GM12878 (cell line): Measurements from ENCODE around the gene ASB3. TPM values are rescaled to one million over a fixed set of nuclear protein-coding genes. Genes with fewer than 3 reads are reported as not detected.

ENCODE experiments used
- ASH2L ChIP-seq: fragments of 300-600, 200-600 bp; sonication (generic); IDR thresholded peaks from 2 replicates; pipeline ENCODE4 v1.6.1; 2017; ENCODE audit warnings: low read depth, mild to moderate bottlenecking, borderline replicate concordance
- BHLHE40 ChIP-seq, 2 experiments: fragments of 450-650 bp in 1 of 2; IDR thresholded peaks; 2 replicates each; pipeline ENCODE4 v1.6.1; 2011 to 2017; ENCODE audit warnings: low read depth in 2 of 2, borderline replicate concordance in 1 of 2, improper control_type of control experiment in 1 of 2, low read length in 1 of 2, mild to moderate bottlenecking in 1 of 2
- CBFB ChIP-seq: IDR thresholded peaks from 2 replicates; pipeline ENCODE4 v1.6.1; 2016; ENCODE audit warnings: antibody characterized with exemption, low read depth
- CBX5 ChIP-seq: sonication (generic); IDR thresholded peaks from 2 replicates; pipeline ENCODE4 v1.6.1; 2016; ENCODE audit warnings: low read depth, moderate library complexity, mild to moderate bottlenecking, inconsistent platforms
- CHD2 ChIP-seq: IDR thresholded peaks from 2 replicates; pipeline ENCODE4 v1.6.1; 2011; ENCODE audit warnings: low read depth, low read length, improper control_type of control experiment, borderline replicate concordance
- FOXM1 ChIP-seq: IDR thresholded peaks from 2 replicates; pipeline ENCODE4 v1.6.1; 2012; ENCODE audit warnings: low read depth, mild to moderate bottlenecking, inconsistent platforms, low read length, moderate library complexity
- HDAC6 ChIP-seq: fragments of 200-600 bp; sonication (generic); IDR thresholded peaks from one replicate; pipeline ENCODE4 v1.8.0; 2017; ENCODE audit warnings: antibody characterized with exemption; ENCODE audit not compliant: unreplicated experiment
- IKZF1 ChIP-seq: fragments of 450-650 bp; conservative IDR thresholded peaks from 2 replicates; pipeline ENCODE4 v1.6.1; 2017; ENCODE audit warnings: antibody characterized with exemption, mild to moderate bottlenecking
- JUNB ChIP-seq: IDR thresholded peaks from 2 replicates; pipeline ENCODE4 v1.6.1; 2016; ENCODE audit warnings: antibody characterized with exemption, mild to moderate bottlenecking
- MTA3 ChIP-seq: IDR thresholded peaks from 2 replicates; pipeline ENCODE4 v1.6.1; 2012; ENCODE audit warnings: low read length, inconsistent platforms, borderline replicate concordance
- MXI1 ChIP-seq: fragments of 150-350 bp; IDR thresholded peaks from 2 replicates; pipeline ENCODE4 v1.6.1; 2011; ENCODE audit warnings: low read depth, mild to moderate bottlenecking, inconsistent platforms, low read length, improper control_type of control experiment
- NFYB ChIP-seq: IDR thresholded peaks from 2 replicates; pipeline ENCODE4 v1.6.1; 2011; ENCODE audit warnings: low read depth, mild to moderate bottlenecking, low read length, improper control_type of control experiment, moderate library complexity; ENCODE audit not compliant: insufficient read depth
- NR2C1 ChIP-seq: fragments of 450-650 bp; IDR thresholded peaks from 2 replicates; pipeline ENCODE4 v1.6.1; 2017; ENCODE audit warnings: antibody characterized with exemption, mild to moderate bottlenecking, moderate library complexity
- POLR2A ChIP-seq: IDR thresholded peaks from 2 replicates; pipeline ENCODE4 v1.6.1; 2011; ENCODE audit warnings: low read depth, mild to moderate bottlenecking, low read length
- POLR2AphosphoS2 ChIP-seq: IDR thresholded peaks from 2 replicates; pipeline ENCODE4 v1.6.1; 2011; ENCODE audit warnings: low read depth, mild to moderate bottlenecking, low read length, improper control_type of control experiment, moderate library complexity
- RAD51 ChIP-seq: fragments of 450-650 bp; IDR thresholded peaks from 2 replicates; pipeline ENCODE4 v1.6.1; 2016; ENCODE audit warnings: moderate library complexity, mild to moderate bottlenecking, inconsistent platforms
- RB1 ChIP-seq: fragments of 450-650 bp; formaldehyde crosslinking; IDR thresholded peaks from 2 replicates; pipeline ENCODE4 v1.6.1; 2017; ENCODE audit warnings: mild to moderate bottlenecking, borderline replicate concordance
- RCOR1 ChIP-seq: conservative IDR thresholded peaks from 2 replicates; pipeline ENCODE4 v1.6.1; 2012; ENCODE audit warnings: low read depth, low read length, improper control_type of control experiment
- SMAD5 ChIP-seq: IDR thresholded peaks from 2 replicates; pipeline ENCODE4 v1.6.1; 2016; ENCODE audit warnings: antibody characterized with exemption, low read depth
- TAF1 ChIP-seq: IDR thresholded peaks from 2 replicates; pipeline ENCODE4 v1.6.1; 2011; ENCODE audit warnings: mild to moderate bottlenecking, low read depth, low read length, borderline replicate concordance
- YY1 ChIP-seq: IDR thresholded peaks from 2 replicates; pipeline ENCODE4 v1.6.1; 2011; ENCODE audit warnings: low read depth, mild to moderate bottlenecking, low read length
- ZBED1 ChIP-seq: IDR thresholded peaks from 2 replicates; pipeline ENCODE4 v1.6.1; 2016; ENCODE audit warnings: borderline replicate concordance
- ZZZ3 ChIP-seq: IDR thresholded peaks from 2 replicates; pipeline ENCODE4 v1.6.1; 2011; ENCODE audit warnings: low read depth; ENCODE audit not compliant: control insufficient read depth, insufficient read length
- polyA plus RNA-seq, 11 experiments: library from polyadenylated mRNA; depleted of rRNA in 4 of 11; unstranded in 6 of 11; stranded (reverse) in 5 of 11; fragments of >200 nt; fragmentation: Nextera tagmentation in 4 of 11; fragmentation: Illumina TruSeq in 1 of 11; extraction: Ambion mirVana in 4 of 11; extraction: Trizol in 1 of 11; gene quantifications; 1 replicate in 1 of 11; 2 replicates in 10 of 11; pipeline versions ENCODE4 v1.2.1 to v1.2.3, GENCODE V29; 2011 to 2016; ENCODE audit warnings: inconsistent platforms in 2 of 11, missing spikeins in 2 of 11, low read depth in 1 of 11
- total RNA-seq, 4 experiments: library from RNA; depleted of rRNA in 3 of 4; stranded (reverse); fragments of >200 nt in 3 of 4; fragmentation: Illumina TruSeq in 1 of 4; extraction: Trizol in 1 of 4; gene quantifications; 2 replicates each; pipeline versions ENCODE4 v1.2.1 to v1.2.3, GENCODE V29; 2013 to 2021
- TF ChIP-seq, protein P1 (sequence below): fragments of 450-650 bp; conservative IDR thresholded peaks from 2 replicates; pipeline ENCODE4 v1.6.1; 2017; ENCODE audit warnings: mild to moderate bottlenecking, moderate library complexity
- TF ChIP-seq, protein P2 (sequence below): IDR thresholded peaks from 2 replicates; pipeline ENCODE4 v1.6.1; 2012; ENCODE audit warnings: low read depth, low read length, improper control_type of control experiment
- TF ChIP-seq, protein P3 (sequence below): fragments of 450-650 bp; IDR thresholded peaks from 2 replicates; pipeline ENCODE4 v1.6.1; 2018; ENCODE audit warnings: borderline replicate concordance, mild to moderate bottlenecking; ENCODE audit not compliant: partially characterized antibody

The ASB3 gene
- total and polyA plus RNA-seq, 10 of the 15 experiments (the other 5 are each of a cell fraction or from before 2014, with no cell fraction given) = 16.4 to 30.9 (median 22.6) TPM

DNA sequence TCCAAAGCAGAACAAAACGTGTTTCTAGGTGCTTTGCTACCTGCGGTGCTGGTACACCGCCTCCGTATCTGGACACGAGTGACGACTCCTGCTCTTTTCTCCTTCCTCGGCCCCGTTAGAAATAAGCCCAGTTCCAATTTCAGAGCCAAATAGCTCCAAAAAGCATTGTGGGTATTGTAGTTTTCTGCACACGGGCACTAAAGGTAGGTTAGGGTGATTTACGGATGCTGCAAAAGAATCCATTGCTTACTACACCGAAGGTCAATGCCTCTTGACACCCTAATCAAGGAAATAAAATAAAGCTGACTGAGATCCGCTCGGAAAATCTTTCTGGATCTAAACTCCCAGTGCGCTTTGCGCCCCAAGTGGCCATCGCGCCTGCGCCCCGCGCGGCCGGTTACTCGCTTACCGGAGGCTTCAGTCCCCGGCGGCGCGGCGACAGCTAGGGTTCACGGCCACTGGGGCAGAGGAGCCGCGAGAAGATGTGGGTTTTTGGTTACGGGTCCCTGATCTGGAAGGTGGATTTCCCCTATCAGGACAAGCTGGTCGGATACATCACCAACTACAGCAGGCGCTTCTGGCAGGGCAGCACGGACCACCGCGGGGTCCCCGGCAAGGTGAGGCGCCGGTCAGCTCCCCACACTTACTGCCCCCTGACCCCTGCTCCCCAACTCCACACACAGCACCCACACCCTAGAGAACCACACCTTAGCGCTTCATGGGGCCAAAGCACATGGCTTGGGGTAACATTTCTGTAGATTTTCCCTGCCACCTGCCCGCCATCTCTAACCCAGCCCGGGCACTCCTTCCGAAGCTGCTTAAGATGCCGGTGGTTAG lies 19.1 kb downstream of the ASB3 start, which contains the start of gene CHAC2 (continued):
- TF ChIP-seq ASH2L = peak; percentile 55; the same call in 1 of the 2 replicates
- peak; percentile 23; the same call in 1 of the 2 replicates for TF ChIP-seq NFYB
- TF ChIP-seq BHLHE40 (IDR thresholded peaks at IDR 0.05; ENCODE audit: borderline replicate concordance in 1 of 2, low read depth in 2 of 2, low read length in 1 of 2) = 0 out of 4 replicates have a peak, but pooled peaks of 1 of the 2 experiments have one; percentile 18
- TF ChIP-seq, protein P1, sequence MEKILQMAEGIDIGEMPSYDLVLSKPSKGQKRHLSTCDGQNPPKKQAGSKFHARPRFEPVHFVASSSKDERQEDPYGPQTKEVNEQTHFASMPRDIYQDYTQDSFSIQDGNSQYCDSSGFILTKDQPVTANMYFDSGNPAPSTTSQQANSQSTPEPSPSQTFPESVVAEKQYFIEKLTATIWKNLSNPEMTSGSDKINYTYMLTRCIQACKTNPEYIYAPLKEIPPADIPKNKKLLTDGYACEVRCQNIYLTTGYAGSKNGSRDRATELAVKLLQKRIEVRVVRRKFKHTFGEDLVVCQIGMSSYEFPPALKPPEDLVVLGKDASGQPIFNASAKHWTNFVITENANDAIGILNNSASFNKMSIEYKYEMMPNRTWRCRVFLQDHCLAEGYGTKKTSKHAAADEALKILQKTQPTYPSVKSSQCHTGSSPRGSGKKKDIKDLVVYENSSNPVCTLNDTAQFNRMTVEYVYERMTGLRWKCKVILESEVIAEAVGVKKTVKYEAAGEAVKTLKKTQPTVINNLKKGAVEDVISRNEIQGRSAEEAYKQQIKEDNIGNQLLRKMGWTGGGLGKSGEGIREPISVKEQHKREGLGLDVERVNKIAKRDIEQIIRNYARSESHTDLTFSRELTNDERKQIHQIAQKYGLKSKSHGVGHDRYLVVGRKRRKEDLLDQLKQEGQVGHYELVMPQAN = no peak; the same call in 1 of the 2 replicates
- TF ChIP-seq CBX5 = no peak
- no peak; the same call in 1 of the 2 replicates for TF ChIP-seq ZBED1
- TF ChIP-seq TAF1 = peak; percentile 73
- peak; percentile 83 for TF ChIP-seq CHD2
- TF ChIP-seq FOXM1 = peak; percentile 11; the same call in 1 of the 2 replicates
- TF ChIP-seq HDAC6 = no peak
- no peak for TF ChIP-seq ZZZ3
- peak; percentile 91 for TF ChIP-seq POLR2A
- TF ChIP-seq JUNB = 0 out of 2 replicates have a peak, but pooled peaks have one; percentile 10
- TF ChIP-seq RAD51 = no peak
- TF ChIP-seq MXI1 = no peak; the same call in 1 of the 2 replicates
- peak; percentile 87; the same call in 1 of the 2 replicates for TF ChIP-seq RCOR1
- TF ChIP-seq POLR2AphosphoS2 = peak; percentile 55; the same call in 1 of the 2 replicates
- TF ChIP-seq YY1 = peak; percentile 79; the same call in 1 of the 2 replicates
- TF ChIP-seq SMAD5 = peak; percentile 55
- TF ChIP-seq IKZF1 = peak; percentile 79
- TF ChIP-seq CBFB = peak; percentile 76
- peak; percentile 58 for TF ChIP-seq NR2C1
- TF ChIP-seq, protein P2, sequence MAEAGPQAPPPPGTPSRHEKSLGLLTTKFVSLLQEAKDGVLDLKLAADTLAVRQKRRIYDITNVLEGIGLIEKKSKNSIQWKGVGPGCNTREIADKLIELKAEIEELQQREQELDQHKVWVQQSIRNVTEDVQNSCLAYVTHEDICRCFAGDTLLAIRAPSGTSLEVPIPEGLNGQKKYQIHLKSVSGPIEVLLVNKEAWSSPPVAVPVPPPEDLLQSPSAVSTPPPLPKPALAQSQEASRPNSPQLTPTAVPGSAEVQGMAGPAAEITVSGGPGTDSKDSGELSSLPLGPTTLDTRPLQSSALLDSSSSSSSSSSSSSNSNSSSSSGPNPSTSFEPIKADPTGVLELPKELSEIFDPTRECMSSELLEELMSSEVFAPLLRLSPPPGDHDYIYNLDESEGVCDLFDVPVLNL = no peak
- 0 out of 2 replicates have a peak, but pooled peaks have one; percentile 47 for TF ChIP-seq MTA3
- no peak for TF ChIP-seq RB1
- TF ChIP-seq, protein P3, sequence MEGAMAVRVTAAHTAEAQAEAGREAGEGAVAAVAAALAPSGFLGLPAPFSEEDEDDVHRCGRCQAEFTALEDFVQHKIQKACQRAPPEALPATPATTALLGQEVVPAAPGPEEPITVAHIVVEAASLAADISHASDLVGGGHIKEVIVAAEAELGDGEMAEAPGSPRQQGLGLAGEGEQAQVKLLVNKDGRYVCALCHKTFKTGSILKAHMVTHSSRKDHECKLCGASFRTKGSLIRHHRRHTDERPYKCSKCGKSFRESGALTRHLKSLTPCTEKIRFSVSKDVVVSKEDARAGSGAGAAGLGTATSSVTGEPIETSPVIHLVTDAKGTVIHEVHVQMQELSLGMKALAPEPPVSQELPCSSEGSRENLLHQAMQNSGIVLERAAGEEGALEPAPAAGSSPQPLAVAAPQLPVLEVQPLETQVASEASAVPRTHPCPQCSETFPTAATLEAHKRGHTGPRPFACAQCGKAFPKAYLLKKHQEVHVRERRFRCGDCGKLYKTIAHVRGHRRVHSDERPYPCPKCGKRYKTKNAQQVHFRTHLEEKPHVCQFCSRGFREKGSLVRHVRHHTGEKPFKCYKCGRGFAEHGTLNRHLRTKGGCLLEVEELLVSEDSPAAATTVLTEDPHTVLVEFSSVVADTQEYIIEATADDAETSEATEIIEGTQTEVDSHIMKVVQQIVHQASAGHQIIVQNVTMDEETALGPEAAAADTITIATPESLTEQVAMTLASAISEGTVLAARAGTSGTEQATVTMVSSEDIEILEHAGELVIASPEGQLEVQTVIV = peak; percentile 75
